ENCODE measurements around the gene PARVG.

- TF ChIP-seq, protein P1, sequence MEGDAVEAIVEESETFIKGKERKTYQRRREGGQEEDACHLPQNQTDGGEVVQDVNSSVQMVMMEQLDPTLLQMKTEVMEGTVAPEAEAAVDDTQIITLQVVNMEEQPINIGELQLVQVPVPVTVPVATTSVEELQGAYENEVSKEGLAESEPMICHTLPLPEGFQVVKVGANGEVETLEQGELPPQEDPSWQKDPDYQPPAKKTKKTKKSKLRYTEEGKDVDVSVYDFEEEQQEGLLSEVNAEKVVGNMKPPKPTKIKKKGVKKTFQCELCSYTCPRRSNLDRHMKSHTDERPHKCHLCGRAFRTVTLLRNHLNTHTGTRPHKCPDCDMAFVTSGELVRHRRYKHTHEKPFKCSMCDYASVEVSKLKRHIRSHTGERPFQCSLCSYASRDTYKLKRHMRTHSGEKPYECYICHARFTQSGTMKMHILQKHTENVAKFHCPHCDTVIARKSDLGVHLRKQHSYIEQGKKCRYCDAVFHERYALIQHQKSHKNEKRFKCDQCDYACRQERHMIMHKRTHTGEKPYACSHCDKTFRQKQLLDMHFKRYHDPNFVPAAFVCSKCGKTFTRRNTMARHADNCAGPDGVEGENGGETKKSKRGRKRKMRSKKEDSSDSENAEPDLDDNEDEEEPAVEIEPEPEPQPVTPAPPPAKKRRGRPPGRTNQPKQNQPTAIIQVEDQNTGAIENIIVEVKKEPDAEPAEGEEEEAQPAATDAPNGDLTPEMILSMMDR (IDR thresholded peaks at IDR 0.05; ENCODE audit: low read length), result no peak
- TF ChIP-seq EZH2 (optimal IDR thresholded peaks at IDR 0.05; ENCODE audit: low read depth, low read length), result no peak
Measured at GRCh38 chr22:44179989-44180705, 578 bp upstream of the PARVG start.
